GM21526 (cell line): ENCODE measurements around the gene ADAMTS14.

Source experiments
- ATAC-seq: cut with Tn5 transposase; IDR thresholded peaks from one replicate; pipeline ENCODE4 v1.9.1; 2021; ENCODE audit warnings: moderate library complexity; ENCODE audit not compliant: unreplicated experiment, low FRiP score

ADAMTS14 gene

DNA sequence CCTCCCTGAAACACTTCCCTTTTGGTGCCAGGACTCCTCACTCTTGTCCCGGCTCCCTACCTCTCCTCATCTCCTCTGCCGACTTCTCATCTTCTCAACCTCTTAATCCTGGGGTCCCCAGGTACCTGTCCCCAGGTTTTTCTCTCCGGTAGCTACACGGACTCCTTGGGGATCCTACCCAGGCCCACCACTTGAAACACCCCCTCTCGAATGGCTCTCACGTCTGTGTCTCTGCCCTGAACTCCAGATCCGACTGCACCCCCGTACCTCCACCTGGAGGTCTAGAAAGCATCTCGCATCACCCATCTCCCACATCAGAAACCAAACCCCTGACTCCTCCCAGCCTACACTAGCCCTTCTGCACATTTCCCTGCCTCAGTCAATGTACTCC lies 108.1 kb downstream of the ADAMTS14 start:
- ATAC-seq = no peak

DNA sequence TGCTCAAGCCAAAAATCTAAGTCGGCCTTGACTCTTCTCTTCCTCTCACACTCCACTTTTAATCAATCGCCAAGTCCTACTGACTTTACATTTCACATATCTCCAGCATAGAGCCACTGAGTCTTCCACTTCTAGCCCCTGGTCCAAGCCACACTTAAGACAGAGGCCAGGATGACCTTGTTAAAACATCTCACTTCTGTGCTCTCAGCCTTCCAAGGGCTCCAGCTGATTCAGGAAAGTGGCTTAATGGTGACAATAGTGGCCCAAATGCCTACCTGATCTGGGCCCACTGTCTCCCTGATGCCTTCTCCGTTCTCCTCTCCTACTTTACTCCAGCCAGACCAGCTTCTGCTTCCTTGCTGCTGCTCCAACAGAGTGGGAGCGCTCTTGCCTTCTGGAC lies 108.5 kb downstream of the ADAMTS14 start:
- no peak for ATAC-seq

DNA sequence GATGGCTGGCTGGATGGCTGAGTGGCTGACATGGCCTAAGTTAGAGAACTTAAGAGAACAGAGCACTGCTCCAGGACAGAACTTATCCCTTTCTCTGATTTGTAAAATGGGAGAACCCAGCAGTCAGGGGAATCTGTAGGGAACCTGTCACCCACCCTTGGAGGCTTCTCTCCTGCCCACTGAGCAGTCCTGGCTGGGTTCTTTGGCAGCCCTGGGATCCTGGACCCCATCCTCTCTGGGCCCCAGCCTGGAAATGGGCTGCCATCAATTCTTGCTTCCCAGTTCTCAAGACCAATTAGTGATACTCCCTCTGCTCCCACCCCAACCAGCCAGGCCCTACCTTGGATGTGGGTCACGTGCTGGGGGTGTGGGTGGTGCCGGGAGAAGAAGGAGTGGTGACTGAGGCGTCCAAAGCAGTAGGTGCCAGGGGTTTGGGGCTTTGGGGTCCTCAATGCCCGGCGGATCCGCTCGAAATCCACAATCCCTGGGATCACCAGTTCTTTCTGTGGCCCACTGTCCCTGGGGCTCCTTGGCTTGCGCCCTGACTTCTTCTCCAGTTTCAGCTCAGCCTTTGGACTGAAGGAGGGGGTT lies 109.2 kb downstream of the ADAMTS14 start:
- ATAC-seq = no peak

DNA sequence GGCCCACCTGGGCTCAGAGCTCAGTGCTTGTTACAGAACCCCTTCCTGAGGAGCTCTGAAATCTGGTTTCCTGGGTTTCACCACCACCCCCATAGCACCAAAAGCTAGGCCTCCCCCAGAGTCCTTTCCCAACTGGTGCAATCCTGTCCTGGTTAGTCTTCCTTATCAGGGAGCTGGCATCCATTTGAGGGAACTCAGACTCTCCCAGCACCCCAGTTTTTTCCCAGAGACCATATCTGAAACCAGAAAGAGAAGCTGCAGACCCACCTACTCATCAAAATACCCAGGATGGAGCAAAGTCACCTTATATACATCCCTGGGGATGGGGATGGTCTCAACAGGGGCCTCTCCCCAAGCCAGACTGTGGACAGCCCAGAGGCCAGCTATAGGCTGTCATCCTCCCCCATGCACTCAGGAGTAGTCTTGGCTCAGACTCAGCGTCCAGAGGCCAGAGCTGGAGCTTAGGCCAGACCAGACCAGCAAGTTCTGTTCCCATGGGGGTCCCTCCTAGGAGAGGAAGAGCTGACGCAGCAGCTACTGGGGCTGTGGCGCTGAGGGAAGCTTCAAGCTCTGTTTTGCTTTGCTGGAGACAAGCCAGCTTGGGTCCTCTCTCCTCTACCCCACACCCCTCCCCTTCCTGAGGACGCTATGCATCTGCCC lies 109.9 kb downstream of the ADAMTS14 start:
- ATAC-seq = no peak

DNA sequence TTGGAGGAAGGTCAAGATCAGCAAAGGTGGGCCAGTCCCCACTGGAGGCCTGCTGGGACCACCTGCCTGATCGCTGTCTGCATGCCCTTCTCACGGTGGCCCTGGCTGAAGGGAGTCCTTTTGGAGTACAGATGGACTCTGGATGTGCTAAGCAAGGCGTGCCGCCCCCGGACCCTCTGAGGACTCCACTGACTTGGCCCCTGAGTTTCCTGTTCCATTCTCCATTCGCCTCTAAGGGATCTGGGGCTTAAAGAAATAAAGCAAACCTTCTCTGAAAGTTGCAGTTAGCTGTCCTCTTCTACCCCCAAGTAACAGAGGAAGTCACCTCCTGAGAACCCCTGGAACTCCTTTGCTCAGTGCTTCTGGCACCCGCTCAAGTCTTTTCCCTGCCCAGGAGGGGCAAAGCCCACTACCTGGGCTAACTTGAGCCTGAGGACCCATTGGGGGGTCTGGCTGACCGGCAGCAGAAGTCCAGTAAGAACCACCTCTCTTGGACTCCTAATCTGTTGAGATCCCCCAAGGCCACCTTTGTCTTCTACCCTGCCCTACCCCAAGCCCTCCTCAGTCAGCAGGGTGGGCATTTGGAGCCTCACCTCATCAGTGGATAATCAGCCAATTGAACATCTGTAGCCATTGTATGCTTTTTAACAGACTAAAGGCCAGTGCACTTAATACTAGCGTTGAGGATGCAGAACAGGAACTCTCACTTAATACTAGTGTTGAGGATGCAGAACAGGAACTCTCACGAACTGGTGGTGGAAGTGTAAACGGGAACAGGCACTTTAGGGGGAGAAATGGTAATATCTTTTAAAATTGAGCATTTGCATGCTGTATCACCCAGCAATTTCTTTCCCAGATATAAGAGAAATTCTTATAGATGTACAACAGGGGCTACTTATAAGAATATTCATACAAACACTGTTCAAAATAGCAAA lies 110.7 kb downstream of the ADAMTS14 start:
- ATAC-seq = no peak

DNA sequence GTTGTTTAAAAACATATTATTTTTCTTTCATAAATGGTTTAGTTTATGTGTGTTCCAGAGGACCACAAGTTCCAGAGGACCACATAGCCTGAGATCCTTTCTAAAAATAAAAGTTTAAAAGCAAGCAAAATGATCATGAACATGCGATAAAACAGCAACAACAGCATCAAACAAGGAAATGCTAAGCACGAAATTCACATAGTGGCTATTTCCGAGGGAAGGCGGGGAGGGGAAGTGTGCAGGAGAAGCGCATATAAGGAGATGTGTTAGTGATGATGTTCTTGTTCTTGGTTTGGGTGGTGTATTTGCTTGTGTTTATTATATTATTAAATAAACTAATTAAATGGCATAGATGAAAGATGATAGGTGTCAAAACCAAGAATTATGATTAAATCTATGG lies 111.7 kb downstream of the ADAMTS14 start:
- no peak for ATAC-seq

DNA sequence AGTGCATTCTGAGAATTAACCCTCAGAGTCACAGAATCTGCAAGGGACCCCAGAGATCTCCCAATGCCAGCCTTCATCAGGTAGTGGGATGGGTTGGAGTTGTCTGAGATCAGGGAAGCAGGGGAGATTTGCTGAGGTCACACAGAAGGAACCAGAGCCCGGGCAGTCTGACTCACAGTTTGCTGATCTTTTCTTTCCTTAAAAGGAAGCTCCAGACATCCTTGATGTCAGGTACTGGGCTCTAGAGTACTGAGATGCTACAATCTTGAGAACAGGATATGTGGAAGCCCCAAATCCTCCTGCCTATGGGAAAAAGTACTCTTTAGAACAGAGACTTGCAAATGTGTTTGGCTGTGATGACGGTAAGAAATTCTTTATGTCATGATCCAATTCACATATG lies 112.2 kb downstream of the ADAMTS14 start:
- ATAC-seq = no peak

DNA sequence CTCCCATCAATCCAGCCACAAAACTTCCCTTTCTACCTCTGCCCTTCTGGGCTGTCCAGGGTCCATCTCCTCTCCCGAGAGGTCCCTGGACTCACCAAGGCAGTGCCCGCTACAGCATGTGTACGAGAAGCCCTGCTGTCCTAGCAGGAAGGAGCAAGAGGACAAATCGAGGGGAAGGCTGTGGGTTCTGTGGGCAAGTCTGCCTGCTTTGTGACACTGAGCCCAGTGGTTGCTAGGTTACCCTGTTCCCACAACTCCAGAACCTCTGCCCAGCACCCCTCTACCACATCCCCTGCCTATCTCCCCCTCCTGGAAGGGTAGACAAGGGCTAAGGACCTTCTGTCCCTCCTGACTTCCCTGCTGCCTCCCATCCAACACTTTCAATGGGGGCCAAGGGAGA lies 112.9 kb downstream of the ADAMTS14 start, which contains the start of gene TBATA:
TSS of gene TBATA (minus strand) at position 188 of the 400 bp plus-strand sequence. CDS start 1,998 bp downstream, outside the sequence.
- no peak for ATAC-seq

DNA sequence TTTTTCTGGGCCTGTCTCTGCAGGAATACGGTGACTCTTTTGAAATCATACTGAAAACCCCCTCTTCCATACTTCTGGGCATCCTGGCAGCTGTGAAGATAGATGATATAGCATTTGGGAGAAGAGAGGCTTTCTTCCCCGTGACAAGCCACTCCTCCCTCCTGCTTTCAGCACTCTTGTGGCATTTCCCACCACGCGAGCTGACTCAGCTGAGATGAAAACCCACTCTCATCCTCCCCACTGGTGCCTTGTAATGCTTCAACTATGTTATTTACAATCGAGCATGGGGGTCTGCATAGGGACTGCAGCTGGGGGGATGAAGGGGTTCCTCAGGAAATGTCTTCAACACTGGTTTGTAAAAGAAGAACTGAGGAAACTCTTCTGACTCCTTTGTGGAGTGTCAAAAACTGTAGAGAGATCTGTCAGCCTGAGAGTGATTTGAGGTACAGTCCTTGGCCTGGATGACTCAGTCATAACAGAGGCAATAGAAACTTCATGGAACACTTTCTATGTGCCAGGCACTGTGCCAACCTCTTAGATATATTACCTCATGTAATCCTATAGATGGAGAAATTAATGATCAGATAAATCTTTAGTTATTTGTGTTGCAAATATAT lies 114.6 kb downstream of the ADAMTS14 start:
- ATAC-seq = no peak

DNA sequence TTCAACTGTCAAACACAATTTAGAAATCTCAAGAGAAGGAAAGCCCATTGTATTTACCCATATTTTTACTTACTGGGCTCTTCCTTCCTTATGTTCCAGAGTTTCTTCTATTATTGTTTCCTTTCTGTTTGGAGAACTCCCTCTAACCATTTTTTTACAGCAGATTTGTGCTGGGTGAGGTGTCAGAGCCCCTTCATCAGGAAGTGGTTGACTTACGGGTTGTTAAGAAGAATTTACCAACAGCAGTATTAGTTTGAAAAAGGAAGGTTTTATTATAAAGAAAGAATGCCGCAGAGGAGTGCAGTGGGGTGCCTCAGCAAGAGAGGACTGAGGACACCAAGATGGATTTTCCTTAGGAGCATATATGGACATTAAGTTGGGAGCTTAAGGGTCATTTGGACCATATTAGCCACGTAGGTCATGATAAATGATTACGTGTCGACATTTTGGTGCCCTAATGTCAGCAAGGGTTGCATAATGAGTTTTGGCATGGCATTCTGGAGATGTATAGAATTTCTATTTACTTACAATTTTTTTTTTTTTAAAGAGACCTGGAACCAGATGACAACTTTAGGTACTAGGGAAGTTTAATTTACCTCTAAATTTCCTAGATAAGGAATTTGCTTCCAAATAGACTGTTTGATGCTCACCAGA lies 119.2 kb downstream of the ADAMTS14 start:
- ATAC-seq = no peak

DNA sequence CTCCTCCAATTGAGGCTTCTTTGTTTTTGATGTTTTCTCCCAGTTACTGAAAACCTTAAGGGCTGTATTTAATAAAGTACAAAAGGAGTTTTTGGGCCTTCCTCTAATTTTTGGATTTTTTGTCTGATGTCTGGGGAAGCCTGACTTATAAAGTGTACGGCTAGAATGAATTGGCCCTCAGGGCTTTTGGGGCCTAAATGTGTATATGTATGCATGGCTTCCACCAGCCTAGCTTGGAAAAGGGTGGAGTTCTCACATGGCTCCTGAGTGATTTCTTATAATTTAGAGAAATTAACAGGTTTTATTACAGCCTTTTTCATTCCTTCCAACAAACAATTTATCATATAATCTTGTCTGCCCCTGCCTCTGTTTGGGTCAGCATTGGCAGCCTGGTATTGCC lies 123.3 kb downstream of the ADAMTS14 start:
- ATAC-seq = no peak

DNA sequence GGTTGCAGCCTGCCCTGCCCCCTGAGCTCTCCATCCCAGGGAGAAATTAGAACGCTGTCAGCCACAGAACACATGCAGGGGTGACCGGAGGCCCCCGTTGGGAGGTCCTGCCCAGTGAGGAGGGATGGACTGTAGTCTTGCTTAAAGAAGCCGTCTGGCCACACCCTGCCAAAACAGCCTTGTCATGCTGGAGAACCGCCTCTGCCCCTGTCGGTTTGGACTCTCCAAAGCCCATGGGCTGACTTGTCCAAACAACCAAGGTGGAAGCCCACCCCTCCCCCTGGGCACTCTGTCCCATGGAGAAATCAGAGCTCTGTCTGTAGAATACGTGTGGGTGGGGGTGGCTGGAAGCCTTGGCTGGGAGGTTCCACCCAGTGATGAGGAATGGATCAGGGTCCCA lies 125.5 kb downstream of the ADAMTS14 start:
- no peak for ATAC-seq

DNA sequence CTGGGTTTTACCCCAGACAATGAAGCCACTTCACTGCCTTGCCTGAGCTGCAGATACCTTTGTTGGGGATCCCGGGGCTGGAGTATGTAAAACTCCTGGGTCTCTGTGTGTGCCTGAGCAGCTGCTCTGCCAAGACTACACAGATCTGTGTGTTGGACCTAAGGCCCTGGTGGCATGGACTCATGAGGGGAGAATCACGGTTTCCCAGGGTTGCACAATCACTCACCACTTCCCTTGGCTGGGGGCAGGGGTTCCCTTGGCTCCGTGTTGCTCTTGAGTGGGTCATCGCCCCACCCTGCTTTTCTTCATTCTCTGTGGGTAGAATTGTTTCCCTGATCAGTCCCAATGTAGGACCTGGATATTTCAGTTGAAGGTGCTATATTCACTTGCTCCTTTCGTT lies 126.8 kb downstream of the ADAMTS14 start:
- no peak for ATAC-seq

DNA sequence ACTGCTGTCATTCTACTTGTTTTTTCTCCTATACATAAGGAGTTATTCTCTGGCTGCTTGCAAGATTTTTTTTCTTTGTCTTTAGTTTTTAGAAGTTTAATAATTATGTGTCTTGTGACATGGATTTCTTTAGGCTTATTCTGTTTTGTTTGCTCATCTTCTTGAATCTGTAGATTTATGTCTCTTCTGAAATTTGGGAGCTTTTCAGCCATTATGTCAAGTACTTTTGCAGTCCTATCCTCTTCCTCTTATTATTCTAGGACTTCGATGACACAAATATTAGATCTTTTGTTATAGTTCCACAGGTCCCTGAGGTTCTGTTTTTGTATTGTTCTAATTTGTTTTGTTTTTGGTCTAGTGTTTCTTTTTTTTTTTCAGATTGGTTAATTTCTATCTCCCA lies 129.5 kb downstream of the ADAMTS14 start:
- no peak for ATAC-seq

DNA sequence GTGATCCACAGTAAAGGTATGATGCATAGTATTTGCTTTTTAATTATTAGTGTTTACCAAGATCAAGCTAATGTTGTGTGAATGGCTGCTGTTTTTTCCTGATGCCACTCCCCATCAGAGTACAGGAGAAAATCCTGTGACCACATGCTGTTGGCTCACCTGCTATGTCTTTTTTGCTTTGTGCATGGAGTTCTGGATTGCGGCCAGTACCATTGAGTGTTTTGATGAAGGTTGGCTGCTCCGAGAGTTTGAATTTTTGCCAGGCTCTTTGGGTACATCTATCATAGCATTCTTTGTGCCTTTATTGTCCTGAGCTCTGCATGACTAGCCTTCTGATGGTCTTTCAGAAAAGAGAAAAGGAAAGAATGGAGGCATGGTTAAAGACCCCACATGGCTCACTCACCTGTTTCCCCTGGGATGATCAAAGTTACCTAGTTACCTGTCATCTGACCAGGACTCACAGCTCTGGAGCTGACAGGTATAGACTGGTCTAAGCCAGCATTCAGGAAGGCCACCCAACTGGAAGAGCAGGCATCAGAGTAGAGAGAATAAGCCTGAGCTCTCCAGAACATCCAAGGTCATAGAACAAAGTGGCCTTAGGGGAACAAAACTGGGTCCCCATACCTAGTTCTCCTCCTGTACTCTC lies 131.6 kb downstream of the ADAMTS14 start:
- no peak for ATAC-seq

DNA sequence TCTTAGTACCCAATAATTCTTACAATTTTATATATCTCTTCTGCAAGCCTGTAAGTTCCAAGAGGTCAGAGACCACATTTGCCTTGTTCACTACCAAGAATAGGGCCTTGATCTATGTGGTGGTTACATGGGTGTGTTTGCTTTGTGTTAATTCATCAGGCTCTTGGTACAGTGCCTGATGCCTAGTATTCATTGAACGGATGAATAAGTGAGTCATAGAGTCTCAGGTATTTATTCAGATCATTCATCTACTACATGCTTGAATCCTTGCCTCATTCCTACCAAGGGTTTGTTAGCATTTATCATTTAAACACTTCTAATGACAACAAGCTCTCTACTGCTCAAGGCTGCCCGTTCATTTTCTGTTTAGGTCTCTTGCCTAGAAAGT lies 132.1 kb downstream of the ADAMTS14 start:
- ATAC-seq = no peak

DNA sequence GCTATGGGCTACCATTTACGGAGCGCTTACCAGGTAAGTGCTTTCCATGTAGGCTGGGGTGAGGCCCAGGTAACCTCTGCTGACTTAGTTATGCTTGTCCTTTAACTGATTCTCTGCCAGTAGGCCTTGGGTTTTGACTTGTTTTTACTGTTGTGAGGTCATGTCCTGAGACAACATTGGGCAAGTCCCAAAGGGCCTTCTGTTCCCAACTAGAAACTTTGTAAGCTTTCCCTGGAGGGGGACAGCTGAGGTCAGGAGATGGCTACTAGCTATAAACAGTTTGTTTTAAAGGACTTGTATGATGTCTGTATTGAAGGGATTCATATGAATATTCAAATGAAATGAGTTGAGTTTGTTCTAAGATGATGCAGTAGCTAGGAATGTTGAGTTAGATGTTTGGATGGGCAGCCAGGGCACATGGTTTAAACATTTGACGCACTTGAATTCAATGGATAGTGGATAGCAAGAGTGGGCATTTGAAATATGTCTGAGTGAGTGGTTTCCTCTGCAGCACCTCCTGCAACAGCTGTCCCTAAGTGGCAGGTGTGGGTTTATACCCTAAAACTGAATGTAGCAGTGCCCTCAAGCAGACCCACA lies 133.4 kb downstream of the ADAMTS14 start:
- ATAC-seq = no peak

DNA sequence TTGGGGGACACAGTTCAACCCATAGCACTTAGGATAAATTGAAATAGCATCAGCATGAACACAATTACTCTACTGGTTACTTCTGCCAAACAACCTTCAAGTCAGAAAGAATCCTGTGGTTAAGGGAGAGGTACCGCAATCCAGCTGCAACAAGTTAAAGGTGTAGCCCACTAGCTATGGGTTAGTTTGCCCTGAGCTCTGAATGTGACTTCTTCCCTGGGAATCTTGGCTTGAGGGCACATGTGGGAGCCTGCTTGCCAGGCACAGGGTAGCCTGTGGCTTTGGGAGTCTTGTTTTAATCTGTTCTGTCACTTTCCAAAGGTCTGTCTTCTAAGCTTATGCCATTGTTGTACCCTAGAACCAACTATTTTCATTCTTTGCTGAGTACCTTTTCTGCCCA lies 134.5 kb downstream of the ADAMTS14 start:
- no peak for ATAC-seq

DNA sequence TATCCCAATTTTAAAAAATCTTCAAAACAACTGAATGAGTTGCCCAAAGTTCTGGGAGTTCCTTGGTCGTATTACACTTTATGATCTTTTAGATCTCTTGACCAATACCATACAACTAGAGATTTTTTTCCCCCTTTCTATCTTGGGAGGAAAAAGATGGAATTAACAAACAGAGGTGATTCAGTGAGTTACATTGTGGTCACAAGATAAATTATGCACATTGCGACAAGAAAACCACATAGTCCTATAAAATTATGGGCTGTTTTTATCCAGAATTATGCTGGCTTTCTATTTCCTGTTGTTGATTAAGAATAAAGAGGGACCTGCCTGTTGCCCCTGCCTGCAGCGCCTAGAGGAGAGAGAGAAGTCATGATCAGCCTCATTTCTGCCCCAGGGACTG lies 135.2 kb downstream of the ADAMTS14 start:
- no peak for ATAC-seq
